NCI-H774 (cell line): ENCODE measurements around the gene PNPLA4.
A peak's percentile ranks its signal among the peaks of the same experiment; 100 is the strongest.

Experiments used
- DNase-seq: peaks from one replicate; lab custom pipeline; 2025; lab: John Stamatoyannopoulos, UW

The PNPLA4 gene

GRCh38 chrX:7927259-7928167 is at the start of gene PNPLA4:
PNPLA4 (minus strand) TSS chrX:7927413; CDS start chrX:7926119, 1,294 bp downstream.
- DNase-seq, result no peak

- no peak for DNase-seq
These were observed 45.4 kb upstream of the PNPLA4 start for GRCh38 chrX:7972586-7972985.

GRCh38 chrX:7970428-7970827 is 43.2 kb upstream of the PNPLA4 start:
- no peak for DNase-seq

- DNase-seq, result no peak
These were observed 38.2 kb upstream of the PNPLA4 start for GRCh38 chrX:7965436-7965835.

GRCh38 chrX:7960246-7960645 is 33.0 kb upstream of the PNPLA4 start:
- no peak for DNase-seq

GRCh38 chrX:7953446-7953845 is 26.2 kb upstream of the PNPLA4 start:
- no peak for DNase-seq

GRCh38 chrX:7950865-7951264 is 23.7 kb upstream of the PNPLA4 start:
- DNase-seq, result no peak

GRCh38 chrX:7948483-7948882 is 21.3 kb upstream of the PNPLA4 start:
- DNase-seq, result no peak

- DNase-seq, result no peak
These were observed 19.7 kb upstream of the PNPLA4 start for GRCh38 chrX:7946960-7947359.

GRCh38 chrX:7943600-7944245 is 16.5 kb upstream of the PNPLA4 start:
- no peak for DNase-seq

- DNase-seq, result no peak
These were observed 14.3 kb upstream of the PNPLA4 start for GRCh38 chrX:7941390-7942042.

- DNase-seq, result no peak
These were observed 6.8 kb upstream of the PNPLA4 start for GRCh38 chrX:7934026-7934425.

GRCh38 chrX:7926914-7927258 is 327 bp downstream of the PNPLA4 start:
- no peak for DNase-seq

- no peak for DNase-seq
These were observed 712 bp downstream of the PNPLA4 start for GRCh38 chrX:7926501-7926900.

GRCh38 chrX:7925867-7926472 is 1.2 kb downstream of the PNPLA4 start:
- DNase-seq, result peak; percentile 41

- DNase-seq, result no peak
These were observed 5.5 kb downstream of the PNPLA4 start for GRCh38 chrX:7921750-7922149.

GRCh38 chrX:7908821-7909220 is 18.4 kb downstream of the PNPLA4 start:
- DNase-seq, result no peak

- no peak for DNase-seq
These were observed 22.7 kb downstream of the PNPLA4 start for GRCh38 chrX:7904562-7904961.

GRCh38 chrX:7891928-7892327 is 35.3 kb downstream of the PNPLA4 start:
- no peak for DNase-seq

GRCh38 chrX:7889680-7890079 is 37.5 kb downstream of the PNPLA4 start:
- no peak for DNase-seq

GRCh38 chrX:7889135-7889534 is 38.1 kb downstream of the PNPLA4 start:
- DNase-seq, result no peak

GRCh38 chrX:7876957-7877356 is 50.3 kb downstream of the PNPLA4 start:
- no peak for DNase-seq

GRCh38 chrX:7872042-7872441 is 55.2 kb downstream of the PNPLA4 start:
- no peak for DNase-seq
